HG03469 (cell line): ENCODE results near the gene LMO1.
A peak's percentile ranks its signal among the peaks of the same experiment; 100 is the strongest.

Source experiments
- ATAC-seq: cut with Tn5 transposase; IDR thresholded peaks from one replicate; pipeline ENCODE4 v1.9.1; 2021; ENCODE audit warnings: mild to moderate bottlenecking, moderate library complexity, moderate number of reproducible peaks; ENCODE audit not compliant: unreplicated experiment

The LMO1 gene

DNA sequence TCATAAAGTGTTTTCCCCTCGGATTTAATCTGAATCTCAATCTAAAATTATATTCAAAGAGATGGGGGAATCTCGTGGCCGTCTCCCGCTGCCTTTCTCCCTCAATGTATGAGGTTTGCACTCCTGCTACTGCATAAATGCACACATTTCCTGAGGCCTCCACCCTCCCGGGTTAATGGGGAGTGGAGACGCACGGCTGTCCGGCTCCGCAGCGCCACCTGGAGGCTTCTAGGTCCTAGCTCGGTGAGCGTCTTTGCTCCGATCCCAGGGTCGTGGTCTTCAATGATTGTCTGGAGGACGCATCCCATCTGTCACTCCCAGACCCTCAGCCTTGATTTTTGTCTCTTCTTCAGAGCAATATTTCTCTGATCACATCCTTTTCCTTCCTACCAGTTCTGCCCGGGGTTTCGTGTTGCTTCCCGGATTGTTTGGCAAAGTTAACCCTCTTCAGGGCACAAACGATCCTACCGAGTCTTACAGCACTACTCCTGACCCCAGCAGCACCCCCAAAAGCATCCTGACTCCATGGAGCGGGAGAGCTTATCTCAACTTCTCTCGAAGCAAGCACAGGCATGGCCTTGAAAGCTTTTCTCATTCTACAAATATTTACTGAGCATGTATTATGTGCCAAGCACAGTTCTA is at the start of gene LMO1:
TSS of gene LMO1 (minus strand) at position 110 of the 642 bp plus-strand sequence. CDS start 516 bp downstream, outside the sequence.
- ATAC-seq, result peak; percentile 61

- no peak for ATAC-seq
Measured at GRCh38 chr11:8312986-8313385, 49.3 kb upstream of the LMO1 start.

DNA sequence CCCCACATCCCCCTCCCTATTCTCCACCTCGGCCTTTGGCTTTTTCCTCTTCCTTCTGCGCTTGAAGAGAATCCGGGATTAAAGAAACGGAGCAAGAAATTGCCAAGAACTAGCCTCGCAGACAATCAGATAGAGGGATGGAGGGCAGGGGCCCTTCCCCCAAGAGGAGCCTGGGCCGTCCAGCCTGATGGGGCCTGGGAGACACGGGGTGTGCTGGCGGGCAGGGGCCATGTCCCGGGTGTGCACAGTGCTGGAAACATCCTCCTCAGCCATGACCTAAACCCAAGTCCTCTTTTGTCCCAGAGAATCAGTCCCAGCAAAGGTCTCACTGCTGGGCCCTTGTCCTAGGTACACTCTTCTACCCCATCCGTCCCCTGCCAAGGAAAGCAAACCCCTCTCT is 47.7 kb upstream of the LMO1 start:
- ATAC-seq, result no peak

DNA sequence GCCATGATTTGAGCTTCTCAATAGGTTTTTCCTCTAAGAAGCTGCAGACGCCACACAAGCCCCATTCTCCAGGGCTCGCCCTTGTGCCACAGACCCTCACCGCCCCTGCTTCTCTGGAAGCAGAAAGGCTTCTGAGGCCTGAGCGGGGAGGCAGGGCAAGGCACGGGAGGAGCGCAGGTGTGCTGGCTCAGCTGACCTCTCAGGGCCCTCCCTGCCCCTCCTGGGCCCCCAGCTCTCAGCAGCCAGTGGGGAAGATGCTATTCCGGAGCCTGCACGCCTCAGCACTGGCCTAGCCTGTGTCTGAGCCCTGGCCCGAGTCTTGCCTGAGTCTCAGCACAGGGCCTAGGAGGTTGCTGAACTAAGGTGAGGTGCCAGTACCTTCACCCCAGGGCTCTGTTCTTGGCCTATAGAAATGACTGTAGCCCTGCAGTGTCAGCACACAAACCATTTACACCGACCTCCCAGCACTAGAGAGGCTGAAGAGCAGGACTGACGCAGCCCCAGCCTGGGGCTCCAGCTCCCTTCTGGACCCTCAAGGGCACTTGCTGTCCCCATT is 47.1 kb upstream of the LMO1 start:
- no peak for ATAC-seq

- no peak for ATAC-seq
Measured at GRCh38 chr11:8309862-8310261, 46.2 kb upstream of the LMO1 start.

GRCh38 chr11:8309311-8309710 is 45.6 kb upstream of the LMO1 start:
- ATAC-seq, result no peak

- ATAC-seq, result no peak
Measured at GRCh38 chr11:8307601-8308000, 43.9 kb upstream of the LMO1 start.

- no peak for ATAC-seq
Measured at GRCh38 chr11:8301622-8302021, 37.9 kb upstream of the LMO1 start.

DNA sequence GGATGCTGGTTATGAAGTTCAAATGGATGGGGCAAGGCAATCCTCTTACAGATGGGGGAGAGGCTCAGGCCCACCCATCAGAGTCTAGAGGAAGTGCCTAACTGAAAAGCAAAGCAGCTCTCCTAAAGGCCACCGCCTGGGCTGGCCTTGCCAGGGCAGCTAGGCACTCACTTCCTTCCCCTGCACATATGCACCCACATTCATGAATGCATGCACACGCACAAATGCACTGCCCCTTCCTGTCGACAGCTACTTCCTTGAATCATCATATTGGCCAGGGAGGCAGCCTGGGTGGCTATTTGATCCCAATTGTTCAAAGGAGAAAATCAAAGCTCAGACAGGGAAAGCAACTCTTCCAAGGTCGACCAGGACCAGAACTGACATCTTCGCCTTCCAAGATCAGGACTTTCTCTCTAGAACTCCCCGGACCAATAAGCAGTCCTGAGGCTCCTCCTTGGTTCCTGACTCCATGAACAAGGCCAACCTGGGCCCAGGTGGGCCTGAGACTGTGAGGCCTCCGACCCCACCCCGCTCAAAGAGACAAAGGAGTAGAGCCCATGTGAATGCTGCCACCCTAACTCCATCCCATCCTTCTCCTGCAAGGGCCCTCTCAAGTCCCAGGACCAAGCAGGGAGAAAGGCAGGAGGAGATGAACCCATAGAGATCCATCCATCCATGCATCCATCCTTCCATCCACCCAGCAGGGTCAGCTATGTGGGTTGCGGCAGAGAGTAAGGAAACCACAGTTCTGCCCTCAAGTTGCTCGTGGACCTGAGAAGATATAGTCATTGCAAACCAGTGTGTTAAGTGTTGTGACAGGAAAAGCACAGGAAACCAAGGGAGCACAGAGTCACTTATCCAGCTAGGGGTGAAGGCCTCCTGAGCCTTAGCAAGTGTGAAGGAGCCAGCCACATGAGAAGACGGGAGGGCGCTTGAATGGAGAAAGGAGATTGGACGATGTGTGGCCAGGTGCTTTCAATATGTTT is 35.4 kb upstream of the LMO1 start:
- no peak for ATAC-seq

DNA sequence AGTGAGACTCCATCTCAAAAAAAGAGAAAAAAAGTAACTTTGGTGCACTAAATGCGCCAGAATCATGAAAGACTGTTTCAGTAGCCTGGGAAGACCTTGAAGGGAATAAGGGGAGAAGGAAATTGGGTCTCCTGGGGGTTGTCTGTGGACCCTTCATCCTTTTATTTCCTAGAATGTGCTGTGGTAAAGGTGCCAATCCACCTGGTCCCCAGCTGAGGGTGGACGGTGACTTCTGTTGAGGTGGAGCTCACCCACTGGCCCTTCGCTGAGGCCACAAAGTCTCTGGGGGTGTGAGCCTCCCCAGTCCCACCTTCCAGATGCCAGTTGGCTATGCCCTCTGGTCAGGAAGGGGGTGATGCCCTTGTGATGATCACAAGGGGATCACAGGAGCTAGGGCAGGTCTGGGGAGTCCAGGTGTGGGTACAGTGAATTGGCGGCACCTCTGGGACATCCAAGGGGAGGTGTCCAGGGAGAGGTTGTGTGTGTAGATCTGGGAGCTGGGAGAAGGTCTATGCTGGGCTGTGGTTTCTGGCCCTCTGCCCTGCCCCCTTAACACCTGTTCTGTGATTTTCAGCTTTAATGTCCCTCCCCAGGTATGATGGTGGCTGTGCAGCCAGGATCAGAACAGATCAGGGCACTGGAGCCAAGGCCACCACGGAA is 34.2 kb upstream of the LMO1 start:
- no peak for ATAC-seq

DNA sequence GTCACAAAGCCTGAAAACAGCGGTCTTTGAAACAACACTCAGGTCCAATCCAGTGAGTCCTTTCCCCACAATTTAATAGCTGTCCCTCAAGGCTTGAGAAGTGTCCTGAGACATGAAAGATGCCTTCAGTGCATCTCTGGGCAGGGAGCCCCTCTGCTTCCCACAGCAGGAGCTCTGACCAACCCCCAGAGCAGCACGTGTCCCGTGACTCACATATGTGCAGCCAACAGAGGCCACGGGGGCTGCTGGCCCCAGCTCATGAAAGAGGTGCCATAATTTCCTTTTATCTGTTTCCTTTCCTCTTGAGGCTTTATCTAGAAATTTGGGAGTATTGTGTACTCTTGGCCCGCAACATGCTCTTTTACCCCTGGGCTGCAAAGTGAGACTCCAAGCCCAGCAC is 33.2 kb upstream of the LMO1 start:
- ATAC-seq, result no peak

DNA sequence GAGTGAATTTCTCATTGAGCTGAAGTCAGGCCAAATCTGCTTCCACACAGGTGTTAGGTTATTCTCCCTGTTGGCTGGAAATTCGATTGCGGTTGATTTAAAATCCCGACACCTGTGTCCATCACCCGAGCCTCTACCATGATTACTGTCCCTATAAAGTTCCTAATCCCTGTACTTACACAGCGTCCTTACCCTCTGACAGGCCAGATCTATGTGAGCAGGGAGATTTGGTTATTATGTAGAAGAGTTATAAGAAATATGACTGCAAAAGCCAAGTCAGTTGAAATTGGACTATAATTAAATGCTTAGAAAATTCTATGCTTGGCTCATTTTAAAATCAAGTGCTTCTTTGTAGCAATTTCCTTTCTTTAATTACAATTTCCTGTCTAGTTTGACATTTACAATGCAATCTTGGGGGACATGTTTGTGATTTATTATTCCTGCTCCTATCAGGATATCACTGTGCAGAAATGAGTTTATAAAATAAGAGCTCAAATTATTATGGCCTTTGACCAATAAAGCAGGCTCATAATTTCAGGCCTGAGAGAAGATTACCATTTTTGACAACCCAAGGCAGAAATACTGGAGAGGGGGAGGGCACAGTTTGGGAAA is 32.5 kb upstream of the LMO1 start:
- ATAC-seq, result no peak

DNA sequence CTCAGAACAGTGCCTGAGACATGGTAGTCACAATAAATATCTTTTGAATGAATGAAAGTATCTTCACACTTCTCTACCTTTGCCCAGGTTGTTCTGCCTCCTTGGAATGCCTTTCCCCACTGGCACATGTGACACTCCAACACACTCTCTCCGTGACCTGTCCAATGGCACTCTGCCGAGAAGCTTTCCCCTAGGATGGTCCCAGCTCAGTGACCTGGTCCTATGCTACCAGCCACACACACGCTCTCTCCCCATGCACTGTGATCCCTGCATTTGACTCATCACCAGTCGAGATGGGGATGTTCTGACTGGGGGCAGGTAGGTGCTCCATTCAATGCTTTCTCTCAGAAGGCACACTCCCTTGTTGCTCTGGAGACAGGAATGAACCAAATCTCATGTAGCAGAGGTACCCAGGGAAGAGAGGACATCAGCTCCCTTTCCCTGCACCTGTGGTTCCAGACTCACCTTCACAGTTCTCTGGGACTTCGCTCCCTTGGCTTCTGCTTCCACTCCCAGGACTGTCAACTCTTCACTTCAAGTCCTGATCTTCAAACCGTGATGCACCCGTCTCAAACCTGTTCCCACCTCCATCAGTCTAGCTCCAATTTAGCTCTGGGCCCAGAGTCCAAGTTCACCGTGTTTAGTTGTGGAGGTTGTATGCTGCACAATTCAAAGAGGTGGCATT is 30.7 kb upstream of the LMO1 start:
- ATAC-seq, result no peak

- ATAC-seq, result no peak
Measured at GRCh38 chr11:8293171-8293570, 29.5 kb upstream of the LMO1 start.

GRCh38 chr11:8292351-8292750 is 28.7 kb upstream of the LMO1 start:
- ATAC-seq, result no peak

DNA sequence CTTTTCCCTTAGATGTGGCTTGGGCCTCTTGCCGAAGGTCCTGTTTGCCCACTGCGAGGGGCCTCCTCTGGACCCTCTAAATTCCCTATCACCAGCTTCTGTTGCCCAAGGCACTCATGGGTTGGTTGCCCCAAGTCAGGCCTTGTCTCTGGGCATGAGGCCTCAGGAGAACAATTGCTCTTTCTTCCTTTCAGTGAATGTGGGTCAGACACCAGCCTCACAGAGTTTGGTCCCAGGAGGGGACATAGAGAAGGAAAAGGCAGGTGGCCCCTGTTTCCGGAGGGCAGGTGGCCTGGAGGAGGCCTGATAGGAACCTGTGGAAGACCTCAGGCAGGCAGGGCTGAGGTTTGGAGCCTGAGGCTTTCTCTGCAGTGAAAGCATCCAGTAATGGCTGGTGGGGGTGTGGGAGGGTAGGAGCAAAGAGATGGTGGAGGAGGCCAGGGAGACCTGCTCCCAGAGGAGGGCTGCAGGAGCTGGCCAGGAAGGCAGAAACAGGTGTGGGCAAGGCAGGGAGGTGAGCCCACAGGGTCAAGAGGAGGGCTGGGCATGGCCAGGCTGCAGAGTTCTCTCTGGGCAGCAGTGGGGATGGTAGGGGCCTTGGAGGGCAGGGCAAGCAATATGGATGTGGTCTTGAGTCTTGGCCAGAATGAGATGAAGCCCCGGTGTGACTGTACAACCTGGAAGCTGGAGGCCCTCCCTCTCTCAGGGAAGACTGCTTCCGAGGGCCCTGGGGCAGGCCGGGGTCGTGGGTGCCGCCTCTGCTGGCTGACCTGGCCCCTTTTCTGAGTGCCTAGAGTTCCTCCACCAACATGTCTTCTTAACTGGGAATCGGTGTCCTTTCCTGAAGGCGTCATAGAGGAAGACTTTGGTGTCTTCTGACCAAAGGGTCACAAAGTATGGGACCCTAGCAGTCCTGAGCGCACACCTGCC is 28.0 kb upstream of the LMO1 start:
- ATAC-seq, result no peak

- ATAC-seq, result no peak
Measured at GRCh38 chr11:8290081-8290810, 26.6 kb upstream of the LMO1 start.

GRCh38 chr11:8289492-8289918 is 25.8 kb upstream of the LMO1 start:
- ATAC-seq, result no peak
